WERI-Rb-1 (cell line): ENCODE measurements around the gene CPNE5.
A peak's percentile ranks its signal among the peaks of the same experiment; 100 is the strongest.

ENCODE experiments used
- DNase-seq: peaks from one replicate; pipeline ENCODE4 v3.0.0-alpha.2; 2020
- H3K27ac ChIP-seq: fragments of 250-450 bp; sonication (Bioruptor Pico); 2 replicates; pipeline ENCODE4 v1.5.1; 2020; ENCODE audit warnings: mild to moderate bottlenecking, moderate library complexity
- H3K27me3 ChIP-seq: fragments of 250-450 bp; sonication (Bioruptor Pico); 2 replicates; pipeline ENCODE4 v1.5.1; 2021; ENCODE audit warnings: mild to moderate bottlenecking, low read depth, moderate library complexity; ENCODE audit not compliant: insufficient read depth, severe bottlenecking
- H3K36me3 ChIP-seq: fragments of 250-450 bp; sonication (Bioruptor Pico); 2 replicates; pipeline ENCODE4 v1.5.1; 2020; ENCODE audit warnings: mild to moderate bottlenecking, moderate library complexity
- H3K4me3 ChIP-seq: 2 replicates; pipeline ENCODE4 v1.5.1; 2011; ENCODE audit warnings: low read depth, mild to moderate bottlenecking, control low read depth, low read length
- H3K9me3 ChIP-seq: fragments of 250-450 bp; sonication (Bioruptor Pico); 2 replicates; pipeline ENCODE4 v1.5.1; 2021; ENCODE audit warnings: mild to moderate bottlenecking, moderate library complexity; ENCODE audit not compliant: severe bottlenecking
- TF ChIP-seq, protein P1 (sequence below): IDR thresholded peaks from 2 replicates; pipeline ENCODE4 v1.5.1; 2011; ENCODE audit warnings: low read depth, mild to moderate bottlenecking, control low read depth, inconsistent platforms, low read length

Gene CPNE5

DNA sequence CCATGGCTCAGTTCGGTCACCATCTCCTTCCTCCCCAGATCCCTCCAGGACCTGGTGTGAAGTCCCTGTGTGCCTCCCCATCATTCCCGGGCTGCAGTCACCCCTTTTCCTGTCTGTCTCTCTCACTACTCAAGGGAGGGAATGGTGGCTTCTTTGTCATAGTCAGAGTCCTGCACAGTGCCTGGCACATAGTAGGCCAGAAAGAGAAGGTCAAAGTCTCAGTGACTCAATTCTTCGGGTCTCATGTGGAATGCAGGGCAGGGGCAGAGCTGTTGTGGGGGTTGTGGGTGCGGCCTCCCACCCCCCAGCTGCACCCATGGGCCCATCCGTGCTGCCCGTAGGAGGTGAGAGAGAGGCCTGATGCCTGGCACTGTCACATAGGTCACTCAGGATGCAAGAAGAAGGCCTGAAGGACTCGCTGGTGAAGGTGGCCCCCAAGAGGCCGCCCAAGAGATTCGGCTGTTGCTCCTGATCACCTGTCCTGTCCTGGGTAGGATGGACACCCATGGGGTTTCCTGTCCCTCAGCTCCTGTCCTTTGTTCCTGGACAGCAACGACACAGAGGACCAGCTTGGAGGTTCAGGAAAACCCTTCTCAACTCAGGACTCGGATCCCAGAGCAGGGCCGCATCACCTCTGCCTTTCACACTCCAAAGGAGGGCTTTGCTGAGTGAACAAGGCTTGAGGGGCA is 107.5 kb downstream of the CPNE5 start:
- TF ChIP-seq, protein P1, sequence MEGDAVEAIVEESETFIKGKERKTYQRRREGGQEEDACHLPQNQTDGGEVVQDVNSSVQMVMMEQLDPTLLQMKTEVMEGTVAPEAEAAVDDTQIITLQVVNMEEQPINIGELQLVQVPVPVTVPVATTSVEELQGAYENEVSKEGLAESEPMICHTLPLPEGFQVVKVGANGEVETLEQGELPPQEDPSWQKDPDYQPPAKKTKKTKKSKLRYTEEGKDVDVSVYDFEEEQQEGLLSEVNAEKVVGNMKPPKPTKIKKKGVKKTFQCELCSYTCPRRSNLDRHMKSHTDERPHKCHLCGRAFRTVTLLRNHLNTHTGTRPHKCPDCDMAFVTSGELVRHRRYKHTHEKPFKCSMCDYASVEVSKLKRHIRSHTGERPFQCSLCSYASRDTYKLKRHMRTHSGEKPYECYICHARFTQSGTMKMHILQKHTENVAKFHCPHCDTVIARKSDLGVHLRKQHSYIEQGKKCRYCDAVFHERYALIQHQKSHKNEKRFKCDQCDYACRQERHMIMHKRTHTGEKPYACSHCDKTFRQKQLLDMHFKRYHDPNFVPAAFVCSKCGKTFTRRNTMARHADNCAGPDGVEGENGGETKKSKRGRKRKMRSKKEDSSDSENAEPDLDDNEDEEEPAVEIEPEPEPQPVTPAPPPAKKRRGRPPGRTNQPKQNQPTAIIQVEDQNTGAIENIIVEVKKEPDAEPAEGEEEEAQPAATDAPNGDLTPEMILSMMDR, result peak; percentile 62
- no peaks in the 10 kb centered on the region for H3K36me3 ChIP-seq
- no peak for DNase-seq
- no peaks in the 10 kb centered on the region for H3K9me3 ChIP-seq
- no peak overlapping the region for H3K27ac ChIP-seq
- no peaks in the 10 kb centered on the region for H3K27me3 ChIP-seq
- no peak overlapping the region for H3K4me3 ChIP-seq

DNA sequence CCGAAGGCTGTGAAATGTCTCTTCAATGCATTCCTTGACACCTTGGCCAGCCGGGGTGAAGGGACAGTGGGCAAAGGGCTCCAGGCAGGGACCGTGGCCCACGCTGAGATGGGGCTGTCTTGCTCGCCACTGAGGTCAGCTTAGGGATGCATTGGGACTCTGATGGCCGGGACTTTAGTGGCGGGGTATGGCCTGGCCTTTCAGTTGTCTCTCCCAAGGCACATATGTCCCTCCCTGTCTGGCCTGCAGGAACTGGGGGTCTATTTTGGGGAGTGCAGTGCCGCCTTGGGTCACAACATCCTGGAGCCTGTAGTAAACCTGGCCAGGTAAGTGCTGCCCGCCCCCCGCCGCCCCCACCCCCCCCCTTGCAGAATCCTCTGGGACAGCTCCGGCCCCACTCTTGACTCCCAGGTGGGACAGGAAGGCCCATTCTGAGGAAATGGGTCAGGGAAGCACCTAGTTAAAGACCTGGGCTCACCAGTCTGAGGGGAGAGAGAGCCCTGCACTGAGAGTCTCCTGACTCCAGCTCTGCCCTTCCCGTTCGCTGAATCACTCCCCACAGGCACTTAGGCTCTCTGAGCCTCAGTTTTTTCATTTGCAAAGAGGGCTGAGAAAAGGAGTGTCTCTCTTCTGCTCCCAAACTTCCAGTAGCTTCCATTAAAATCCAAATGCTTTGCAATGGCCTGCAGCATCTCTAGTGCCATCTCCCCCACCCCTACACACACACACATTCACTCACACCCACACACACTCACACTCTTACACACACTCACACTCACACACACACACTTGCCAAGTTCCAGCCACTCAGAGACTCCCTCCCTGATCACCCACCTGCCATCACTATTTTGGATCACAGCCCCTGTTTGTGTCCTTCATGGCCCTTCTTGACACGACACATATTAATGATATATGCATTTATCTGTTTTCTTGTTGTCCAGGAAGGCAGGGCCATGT is 108.5 kb downstream of the CPNE5 start:
- no peak for DNase-seq
- H3K27me3 ChIP-seq, result no peaks in the 10 kb centered on the region
- no peak overlapping the region for H3K27ac ChIP-seq
- H3K36me3 ChIP-seq, result no peaks in the 10 kb centered on the region
- H3K9me3 ChIP-seq, result no peaks in the 10 kb centered on the region
- TF ChIP-seq, protein P1, result no peak
- no peak overlapping the region for H3K4me3 ChIP-seq

DNA sequence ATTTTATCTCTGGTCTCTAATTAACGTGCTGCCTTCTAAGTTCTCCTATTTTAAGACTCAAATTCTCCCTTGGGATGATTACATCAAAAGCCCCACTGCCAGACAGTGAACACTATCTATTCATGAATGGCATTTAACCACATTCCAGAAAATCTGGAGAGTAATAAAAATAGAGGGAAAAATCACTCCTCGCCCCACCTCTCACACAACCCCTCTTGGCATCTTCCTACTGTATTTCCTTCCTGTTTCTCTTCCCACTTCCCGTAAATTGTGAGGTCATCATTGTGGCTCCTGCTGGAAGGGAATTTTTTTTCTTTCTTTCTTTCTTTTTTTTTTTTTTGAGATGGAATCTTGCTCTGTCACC is 110.1 kb downstream of the CPNE5 start:
- Histone ChIP-seq H3K36me3 (no peaks in the 10 kb centered on the region), H3K27ac (no peak overlapping the region), H3K9me3 (no peaks in the 10 kb centered on the region), H3K4me3 (no peak overlapping the region), H3K27me3 (no peaks in the 10 kb centered on the region)
- no peak for DNase-seq
- TF ChIP-seq, protein P1, result no peak

DNA sequence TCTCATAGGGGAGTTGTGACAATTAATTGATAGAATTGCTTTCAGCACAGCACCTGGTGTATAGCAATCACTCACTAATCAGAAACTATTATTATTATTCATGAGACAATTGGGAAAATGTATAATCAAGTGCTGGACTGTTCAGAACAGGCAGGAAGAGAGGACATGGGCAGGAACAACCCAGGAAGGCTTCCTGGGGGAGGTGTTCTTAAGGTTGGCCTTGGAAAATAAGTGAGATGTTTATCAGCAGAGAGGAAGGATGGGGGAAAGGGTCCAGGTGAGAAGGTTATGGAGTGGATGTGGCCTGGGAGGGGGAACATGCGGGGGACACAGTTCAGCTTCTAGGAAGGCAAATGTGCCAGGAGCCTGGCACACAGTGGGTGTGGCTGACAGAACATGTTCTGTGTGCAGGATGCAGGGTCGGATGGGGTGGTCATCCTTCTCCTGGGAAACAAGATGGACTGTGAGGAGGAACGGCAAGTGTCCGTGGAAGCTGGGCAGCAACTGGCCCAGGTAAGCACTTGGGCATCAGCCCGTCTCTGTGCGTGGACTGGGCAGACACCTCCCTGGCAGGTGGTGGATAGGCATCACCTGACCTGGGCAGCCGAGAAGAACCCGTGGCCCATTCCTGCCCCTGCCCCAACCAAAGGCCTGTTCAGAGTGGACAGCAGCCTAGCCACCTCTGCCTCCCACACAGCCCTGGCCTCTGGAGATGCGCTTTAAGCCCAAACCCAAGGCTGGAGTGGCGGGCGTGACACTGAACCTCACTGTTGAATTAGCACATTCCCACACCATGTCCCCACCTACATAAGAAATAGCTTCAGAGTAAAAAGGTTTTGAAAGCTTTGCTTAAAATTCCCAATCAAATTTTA is 110.7 kb downstream of the CPNE5 start:
- DNase-seq, result no peak
- no peak overlapping the region for H3K4me3 ChIP-seq
- no peaks in the 10 kb centered on the region for H3K27me3 ChIP-seq

DNA sequence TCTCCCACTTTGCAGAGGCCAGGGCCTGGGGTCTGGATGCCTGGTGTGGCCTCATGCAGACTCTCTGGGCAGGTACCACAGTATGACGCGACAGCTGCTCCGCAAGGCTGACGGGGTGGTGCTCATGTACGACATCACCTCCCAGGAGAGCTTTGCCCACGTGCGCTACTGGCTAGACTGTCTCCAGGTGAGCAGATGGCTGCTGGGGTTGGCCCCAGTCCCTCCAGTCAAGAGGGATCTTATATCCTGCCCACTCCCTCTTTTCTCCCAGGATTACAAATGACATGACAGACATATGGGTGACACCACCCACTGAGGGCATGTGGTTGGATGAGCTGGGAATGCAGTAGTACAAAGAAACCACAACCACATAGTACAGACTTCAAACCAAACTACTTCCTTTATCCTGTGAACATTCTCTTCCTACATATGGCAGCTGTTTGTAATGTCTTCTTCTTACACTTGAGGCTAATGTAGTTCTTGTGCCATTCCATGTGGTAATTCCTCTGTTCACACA is 111.7 kb downstream of the CPNE5 start:
- Histone ChIP-seq H3K9me3 (no peaks in the 10 kb centered on the region), H3K27me3 (no peaks in the 10 kb centered on the region), H3K36me3 (no peaks in the 10 kb centered on the region), H3K4me3 (no peak overlapping the region), H3K27ac (peak overlapping the region; percentile 10; the same call in 1 of the 2 replicates)
- TF ChIP-seq, protein P1, result no peak
- DNase-seq, result peak; percentile 86

More for the DNA sequence above, 110.7 kb downstream of the CPNE5 start:
- TF ChIP-seq, protein P1, result no peak
- Histone ChIP-seq H3K36me3 (no peaks in the 10 kb centered on the region), H3K27ac (no peak overlapping the region), H3K9me3 (no peaks in the 10 kb centered on the region)
